Neural cell (in vitro differentiated cells): Measurements from ENCODE around the gene API5. TPM values are rescaled to one million over a fixed set of nuclear protein-coding genes. Genes with fewer than 3 reads are reported as not detected.

Experiments used
- H2AFZ ChIP-seq: fragments of 200-600, 300-800 bp; sonication (generic), shearing (Covaris generic); 2 replicates; pipeline ENCODE4 v1.6.0; 2014; ENCODE audit warnings: low read depth, mild to moderate bottlenecking, antibody characterized with exemption, low read length, moderate library complexity
- H3F3A ChIP-seq: fragments of 200-600 bp; shearing (Covaris generic); 2 replicates; pipeline ENCODE4 v1.6.1; 2016; ENCODE audit warnings: mild to moderate bottlenecking, moderate library complexity, mixed read lengths, antibody characterized with exemption, low read length; ENCODE audit not compliant: insufficient read depth, poor library complexity, severe bottlenecking
- H3K27ac ChIP-seq: fragments of 200-600, 300-800 bp; sonication (generic), shearing (Covaris generic); 2 replicates; pipeline ENCODE4 v1.5.1; 2014; ENCODE audit warnings: mild to moderate bottlenecking, low read length, moderate library complexity
- H3K27me3 ChIP-seq: fragments of 300-800, 200-600 bp; sonication (generic), shearing (Covaris generic); 2 replicates; pipeline ENCODE4 v1.6.0; 2014; ENCODE audit warnings: mild to moderate bottlenecking, low read depth, low read length, moderate library complexity; ENCODE audit not compliant: insufficient read depth
- H3K36me3 ChIP-seq: fragments of 300-800, 200-600 bp; sonication (generic), shearing (Covaris generic); 2 replicates; pipeline ENCODE4 v1.5.1; 2014; ENCODE audit warnings: mild to moderate bottlenecking, antibody characterized with exemption, low read length, moderate library complexity; ENCODE audit not compliant: insufficient read depth
- H3K4me2 ChIP-seq: fragments of 300-800, 200-600 bp; sonication (generic), shearing (Covaris generic); 2 replicates; pipeline ENCODE4 v1.6.0; 2014; ENCODE audit warnings: mild to moderate bottlenecking, low read length
- H3K4me3 ChIP-seq: fragments of 300-800, 200-600 bp; sonication (generic), shearing (Covaris generic); 2 replicates; pipeline ENCODE4 v1.5.1; 2014; ENCODE audit warnings: mild to moderate bottlenecking, low read length, moderate library complexity
- H3K79me2 ChIP-seq: fragments of 200-600 bp; shearing (Covaris generic); replicated peaks from 2 replicates; pipeline ENCODE4 v1.6.0; 2014; ENCODE audit warnings: mild to moderate bottlenecking, low read length, moderate library complexity; ENCODE audit not compliant: insufficient read depth
- H3K9ac ChIP-seq: fragments of 300-800, 200-600 bp; sonication (generic), shearing (Covaris generic); 2 replicates; pipeline ENCODE4 v1.6.1; 2016; ENCODE audit warnings: mild to moderate bottlenecking, low read length, mixed read lengths
- H3K9me2 ChIP-seq: fragments of 200-600 bp; shearing (Covaris generic); 2 replicates; pipeline ENCODE4 v1.6.1; 2016; ENCODE audit warnings: mild to moderate bottlenecking, low read length, mixed read lengths; ENCODE audit not compliant: insufficient read depth
- H3K9me3 ChIP-seq: fragments of 200-600, 300-800 bp; sonication (generic), shearing (Covaris generic); 2 replicates; pipeline ENCODE4 v1.6.1; 2016; ENCODE audit warnings: mild to moderate bottlenecking, mixed run types, low read length, moderate library complexity, mixed read lengths
- H4K20me1 ChIP-seq: fragments of 200-600 bp; shearing (Covaris generic); 2 replicates; pipeline ENCODE4 v1.6.1; 2016; ENCODE audit warnings: mild to moderate bottlenecking, mixed run types; ENCODE audit not compliant: insufficient read depth
- EP300 ChIP-seq: fragments of 450-650 bp; conservative IDR thresholded peaks from 2 replicates; pipeline ENCODE4 v1.6.1; 2014; ENCODE audit warnings: antibody characterized with exemption, mild to moderate bottlenecking, moderate library complexity; ENCODE audit not compliant: poor library complexity, severe bottlenecking
- EZH2 ChIP-seq: fragments of 200-600, 300-800 bp; shearing (Covaris generic), sonication (generic); IDR thresholded peaks from 2 replicates; pipeline ENCODE4 v1.6.1; 2014; ENCODE audit warnings: antibody characterized with exemption, low read length, borderline replicate concordance, mild to moderate bottlenecking; ENCODE audit not compliant: insufficient read depth, poor library complexity, severe bottlenecking
- MXI1 ChIP-seq: fragments of 450-650 bp; conservative IDR thresholded peaks from 2 replicates; pipeline ENCODE4 v1.6.1; 2014; ENCODE audit warnings: antibody characterized with exemption, mild to moderate bottlenecking; ENCODE audit not compliant: poor library complexity, severe bottlenecking
- POLR2AphosphoS5 ChIP-seq: IDR thresholded peaks from 2 replicates; pipeline ENCODE4 v1.6.1; 2012
- RAD21 ChIP-seq: fragments of 450-650 bp; conservative IDR thresholded peaks from 2 replicates; pipeline ENCODE4 v1.6.1; 2014; ENCODE audit warnings: antibody characterized with exemption, mild to moderate bottlenecking, moderate library complexity
- SMC3 ChIP-seq: fragments of 450-650 bp; conservative IDR thresholded peaks from 2 replicates; pipeline ENCODE4 v1.6.1; 2014; ENCODE audit warnings: antibody characterized with exemption, mild to moderate bottlenecking, moderate library complexity; ENCODE audit not compliant: poor library complexity
- TAF1 ChIP-seq: IDR thresholded peaks from 2 replicates; pipeline ENCODE4 v1.6.1; 2012; ENCODE audit warnings: low read depth
- polyA plus RNA-seq: library from polyadenylated mRNA; depleted of rRNA; stranded (reverse); fragments of >200 nt; gene quantifications from 2 replicates; pipeline ENCODE4 v1.2.3, GENCODE V29; 2014
- TF ChIP-seq, protein P1 (sequence below): IDR thresholded peaks from 2 replicates; pipeline ENCODE4 v1.6.1; 2012; ENCODE audit warnings: borderline replicate concordance
- TF ChIP-seq, protein P2 (sequence below): fragments of 450-650 bp; IDR thresholded peaks from 2 replicates; pipeline ENCODE4 v1.5.1; 2014; ENCODE audit warnings: antibody characterized with exemption, mild to moderate bottlenecking, moderate library complexity; ENCODE audit not compliant: poor library complexity, severe bottlenecking

Gene API5
- polyA plus RNA-seq, 1 donor from 2014 or later = 86.0 TPM

DNA sequence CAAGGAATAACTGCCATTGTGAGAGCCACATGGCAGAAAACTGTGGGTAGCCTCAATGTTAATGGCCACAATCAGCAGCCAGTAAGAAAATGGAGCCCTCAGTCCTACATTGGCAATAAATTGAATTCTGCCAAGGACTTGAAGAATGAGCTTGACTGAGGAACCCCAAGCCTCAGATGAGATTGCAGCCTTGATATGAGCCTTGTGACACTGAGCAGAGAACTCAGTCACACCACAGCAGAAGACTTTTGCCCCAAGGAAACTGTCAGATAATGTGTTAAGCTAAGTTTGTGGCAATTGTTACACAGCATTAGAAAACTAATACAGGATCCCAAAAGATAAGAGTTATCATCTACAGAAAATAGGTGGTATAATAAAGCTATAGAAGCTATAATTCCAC, 44.5 kb downstream of the API5 start:
- H3K79me2 ChIP-seq = peaks cover 23% of the 10 kb centered on the region
- no peak overlapping the region for H2AFZ ChIP-seq
- no peak overlapping the region for H3K9ac ChIP-seq
- H3K27ac ChIP-seq = no peak overlapping the region
- no peak overlapping the region for H3K4me3 ChIP-seq
- H3K9me3 ChIP-seq = no peaks in the 10 kb centered on the region
- H4K20me1 ChIP-seq = no peaks in the 10 kb centered on the region
- no peak overlapping the region for H3K4me2 ChIP-seq
- TF ChIP-seq EP300 (no peak), TAF1 (no peak), POLR2AphosphoS5 (no peak), MXI1 (no peak), EZH2 (no peak), SMC3 (no peak), RAD21 (no peak)
- TF ChIP-seq, protein P1, sequence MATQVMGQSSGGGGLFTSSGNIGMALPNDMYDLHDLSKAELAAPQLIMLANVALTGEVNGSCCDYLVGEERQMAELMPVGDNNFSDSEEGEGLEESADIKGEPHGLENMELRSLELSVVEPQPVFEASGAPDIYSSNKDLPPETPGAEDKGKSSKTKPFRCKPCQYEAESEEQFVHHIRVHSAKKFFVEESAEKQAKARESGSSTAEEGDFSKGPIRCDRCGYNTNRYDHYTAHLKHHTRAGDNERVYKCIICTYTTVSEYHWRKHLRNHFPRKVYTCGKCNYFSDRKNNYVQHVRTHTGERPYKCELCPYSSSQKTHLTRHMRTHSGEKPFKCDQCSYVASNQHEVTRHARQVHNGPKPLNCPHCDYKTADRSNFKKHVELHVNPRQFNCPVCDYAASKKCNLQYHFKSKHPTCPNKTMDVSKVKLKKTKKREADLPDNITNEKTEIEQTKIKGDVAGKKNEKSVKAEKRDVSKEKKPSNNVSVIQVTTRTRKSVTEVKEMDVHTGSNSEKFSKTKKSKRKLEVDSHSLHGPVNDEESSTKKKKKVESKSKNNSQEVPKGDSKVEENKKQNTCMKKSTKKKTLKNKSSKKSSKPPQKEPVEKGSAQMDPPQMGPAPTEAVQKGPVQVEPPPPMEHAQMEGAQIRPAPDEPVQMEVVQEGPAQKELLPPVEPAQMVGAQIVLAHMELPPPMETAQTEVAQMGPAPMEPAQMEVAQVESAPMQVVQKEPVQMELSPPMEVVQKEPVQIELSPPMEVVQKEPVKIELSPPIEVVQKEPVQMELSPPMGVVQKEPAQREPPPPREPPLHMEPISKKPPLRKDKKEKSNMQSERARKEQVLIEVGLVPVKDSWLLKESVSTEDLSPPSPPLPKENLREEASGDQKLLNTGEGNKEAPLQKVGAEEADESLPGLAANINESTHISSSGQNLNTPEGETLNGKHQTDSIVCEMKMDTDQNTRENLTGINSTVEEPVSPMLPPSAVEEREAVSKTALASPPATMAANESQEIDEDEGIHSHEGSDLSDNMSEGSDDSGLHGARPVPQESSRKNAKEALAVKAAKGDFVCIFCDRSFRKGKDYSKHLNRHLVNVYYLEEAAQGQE = no peak
- TF ChIP-seq, protein P2, sequence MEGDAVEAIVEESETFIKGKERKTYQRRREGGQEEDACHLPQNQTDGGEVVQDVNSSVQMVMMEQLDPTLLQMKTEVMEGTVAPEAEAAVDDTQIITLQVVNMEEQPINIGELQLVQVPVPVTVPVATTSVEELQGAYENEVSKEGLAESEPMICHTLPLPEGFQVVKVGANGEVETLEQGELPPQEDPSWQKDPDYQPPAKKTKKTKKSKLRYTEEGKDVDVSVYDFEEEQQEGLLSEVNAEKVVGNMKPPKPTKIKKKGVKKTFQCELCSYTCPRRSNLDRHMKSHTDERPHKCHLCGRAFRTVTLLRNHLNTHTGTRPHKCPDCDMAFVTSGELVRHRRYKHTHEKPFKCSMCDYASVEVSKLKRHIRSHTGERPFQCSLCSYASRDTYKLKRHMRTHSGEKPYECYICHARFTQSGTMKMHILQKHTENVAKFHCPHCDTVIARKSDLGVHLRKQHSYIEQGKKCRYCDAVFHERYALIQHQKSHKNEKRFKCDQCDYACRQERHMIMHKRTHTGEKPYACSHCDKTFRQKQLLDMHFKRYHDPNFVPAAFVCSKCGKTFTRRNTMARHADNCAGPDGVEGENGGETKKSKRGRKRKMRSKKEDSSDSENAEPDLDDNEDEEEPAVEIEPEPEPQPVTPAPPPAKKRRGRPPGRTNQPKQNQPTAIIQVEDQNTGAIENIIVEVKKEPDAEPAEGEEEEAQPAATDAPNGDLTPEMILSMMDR = no peak
- H3F3A ChIP-seq = no peaks in the 10 kb centered on the region
- no peaks in the 10 kb centered on the region for H3K9me2 ChIP-seq
- no peaks in the 10 kb centered on the region for H3K27me3 ChIP-seq
- H3K36me3 ChIP-seq = no peaks in the 10 kb centered on the region

DNA sequence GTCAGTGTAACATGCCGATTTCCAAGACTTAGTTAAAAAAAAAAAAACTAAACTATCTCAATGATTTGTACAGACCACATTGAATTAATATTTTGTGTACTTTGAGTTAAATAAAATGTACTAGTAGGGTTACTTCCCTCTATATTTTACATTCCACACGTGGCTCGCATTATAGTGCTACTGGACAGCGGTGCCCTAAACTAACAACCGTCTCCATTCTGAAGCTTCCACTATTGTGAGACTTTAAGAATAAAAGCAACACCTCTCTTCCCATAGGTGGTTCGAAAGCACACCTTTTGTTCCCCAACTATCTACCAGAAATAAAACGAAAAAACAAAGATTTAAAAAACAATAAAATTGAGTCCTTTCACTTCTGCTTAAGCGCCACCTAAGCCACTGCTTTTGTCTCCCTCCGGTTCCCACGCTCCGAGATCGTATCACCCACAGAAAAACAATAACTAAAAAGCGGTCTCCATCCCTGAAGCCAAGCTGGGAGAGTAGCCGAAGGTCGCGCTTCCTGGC, 46.5 kb downstream of the API5 start:
- TF ChIP-seq SMC3 (no peak), EP300 (no peak), EZH2 (no peak), POLR2AphosphoS5 (no peak), RAD21 (no peak), MXI1 (no peak), TAF1 (no peak)
- TF ChIP-seq, protein P2 = no peak
- TF ChIP-seq, protein P1 = no peak
- peak overlapping the region; percentile 91 for H3K4me3 ChIP-seq
- H3K9me2 ChIP-seq = no peaks in the 10 kb centered on the region
- H3K9ac ChIP-seq = peak overlapping the region; percentile 94
- no peaks in the 10 kb centered on the region for H3K27me3 ChIP-seq
- no peaks in the 10 kb centered on the region for H3K36me3 ChIP-seq
- H3K9me3 ChIP-seq = no peaks in the 10 kb centered on the region
- peak overlapping the region; percentile 88 for H2AFZ ChIP-seq
- peak overlapping the region; percentile 49 for H3K4me2 ChIP-seq
- peaks cover 42% of the 10 kb centered on the region for H3K79me2 ChIP-seq
- H4K20me1 ChIP-seq = no peaks in the 10 kb centered on the region
- no peaks in the 10 kb centered on the region for H3F3A ChIP-seq
- peak overlapping the region; percentile 89 for H3K27ac ChIP-seq
